HCT116 (cell line): ENCODE measurements around the gene C1orf21.

Experiments
- CTCF ChIP-seq, 3 experiments: fragments of 200-600 bp in 1 of 3; sonication (generic) in 1 of 3; IDR thresholded peaks in 2 of 3; conservative IDR thresholded peaks in 1 of 3; 2 replicates each; pipeline ENCODE4 v1.5.1; 2012 to 2017; ENCODE audit warnings: low read depth in 2 of 3, low read length in 2 of 3, antibody characterized with exemption in 1 of 3, borderline replicate concordance in 1 of 3, control low read depth in 1 of 3, mild to moderate bottlenecking in 1 of 3, mixed read lengths in 1 of 3, mixed run types in 1 of 3, moderate library complexity in 1 of 3; ENCODE audit not compliant: insufficient read depth in 1 of 3
- EGR1 ChIP-seq: IDR thresholded peaks from 2 replicates; pipeline ENCODE4 v1.6.1; 2012; ENCODE audit warnings: low read depth
- EZH2 ChIP-seq: fragments of 200-600 bp; sonication (generic); IDR thresholded peaks from 2 replicates; pipeline ENCODE4 v1.6.1; 2017; ENCODE audit warnings: antibody characterized with exemption, mixed run types
- POLR2A ChIP-seq: IDR thresholded peaks from 2 replicates; pipeline ENCODE4 v1.7.0; 2011; ENCODE audit warnings: borderline replicate concordance; ENCODE audit not compliant: insufficient read depth, insufficient read length; ENCODE audit errors: extremely low read depth
- SRF ChIP-seq: IDR thresholded peaks from 2 replicates; pipeline ENCODE4 v1.6.1; 2012; ENCODE audit warnings: low read depth
- TF ChIP-seq, protein P1 (sequence below): IDR thresholded peaks from 2 replicates; pipeline ENCODE4 v1.6.1; 2011; ENCODE audit warnings: mild to moderate bottlenecking, low read length, moderate library complexity; ENCODE audit not compliant: insufficient replicate concordance; ENCODE audit errors: extremely low read depth
- TF ChIP-seq, protein P2 (sequence below): IDR thresholded peaks from 2 replicates; pipeline ENCODE4 v1.6.1; 2012; ENCODE audit warnings: low read depth

- no peak for TF ChIP-seq POLR2A
- TF ChIP-seq CTCF (IDR thresholded peaks at IDR 0.05 in 2 of 3, conservative IDR thresholded peaks at IDR 0.05 in 1 of 3; ENCODE audit: borderline replicate concordance in 1 of 3, insufficient read depth in 1 of 3, low read depth in 2 of 3, low read length in 2 of 3): no peak
- no peak for TF ChIP-seq EZH2
- TF ChIP-seq SRF: no peak
- TF ChIP-seq, protein P1, sequence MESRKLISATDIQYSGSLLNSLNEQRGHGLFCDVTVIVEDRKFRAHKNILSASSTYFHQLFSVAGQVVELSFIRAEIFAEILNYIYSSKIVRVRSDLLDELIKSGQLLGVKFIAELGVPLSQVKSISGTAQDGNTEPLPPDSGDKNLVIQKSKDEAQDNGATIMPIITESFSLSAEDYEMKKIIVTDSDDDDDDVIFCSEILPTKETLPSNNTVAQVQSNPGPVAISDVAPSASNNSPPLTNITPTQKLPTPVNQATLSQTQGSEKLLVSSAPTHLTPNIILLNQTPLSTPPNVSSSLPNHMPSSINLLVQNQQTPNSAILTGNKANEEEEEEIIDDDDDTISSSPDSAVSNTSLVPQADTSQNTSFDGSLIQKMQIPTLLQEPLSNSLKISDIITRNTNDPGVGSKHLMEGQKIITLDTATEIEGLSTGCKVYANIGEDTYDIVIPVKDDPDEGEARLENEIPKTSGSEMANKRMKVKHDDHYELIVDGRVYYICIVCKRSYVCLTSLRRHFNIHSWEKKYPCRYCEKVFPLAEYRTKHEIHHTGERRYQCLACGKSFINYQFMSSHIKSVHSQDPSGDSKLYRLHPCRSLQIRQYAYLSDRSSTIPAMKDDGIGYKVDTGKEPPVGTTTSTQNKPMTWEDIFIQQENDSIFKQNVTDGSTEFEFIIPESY: no peak
- TF ChIP-seq, protein P2, sequence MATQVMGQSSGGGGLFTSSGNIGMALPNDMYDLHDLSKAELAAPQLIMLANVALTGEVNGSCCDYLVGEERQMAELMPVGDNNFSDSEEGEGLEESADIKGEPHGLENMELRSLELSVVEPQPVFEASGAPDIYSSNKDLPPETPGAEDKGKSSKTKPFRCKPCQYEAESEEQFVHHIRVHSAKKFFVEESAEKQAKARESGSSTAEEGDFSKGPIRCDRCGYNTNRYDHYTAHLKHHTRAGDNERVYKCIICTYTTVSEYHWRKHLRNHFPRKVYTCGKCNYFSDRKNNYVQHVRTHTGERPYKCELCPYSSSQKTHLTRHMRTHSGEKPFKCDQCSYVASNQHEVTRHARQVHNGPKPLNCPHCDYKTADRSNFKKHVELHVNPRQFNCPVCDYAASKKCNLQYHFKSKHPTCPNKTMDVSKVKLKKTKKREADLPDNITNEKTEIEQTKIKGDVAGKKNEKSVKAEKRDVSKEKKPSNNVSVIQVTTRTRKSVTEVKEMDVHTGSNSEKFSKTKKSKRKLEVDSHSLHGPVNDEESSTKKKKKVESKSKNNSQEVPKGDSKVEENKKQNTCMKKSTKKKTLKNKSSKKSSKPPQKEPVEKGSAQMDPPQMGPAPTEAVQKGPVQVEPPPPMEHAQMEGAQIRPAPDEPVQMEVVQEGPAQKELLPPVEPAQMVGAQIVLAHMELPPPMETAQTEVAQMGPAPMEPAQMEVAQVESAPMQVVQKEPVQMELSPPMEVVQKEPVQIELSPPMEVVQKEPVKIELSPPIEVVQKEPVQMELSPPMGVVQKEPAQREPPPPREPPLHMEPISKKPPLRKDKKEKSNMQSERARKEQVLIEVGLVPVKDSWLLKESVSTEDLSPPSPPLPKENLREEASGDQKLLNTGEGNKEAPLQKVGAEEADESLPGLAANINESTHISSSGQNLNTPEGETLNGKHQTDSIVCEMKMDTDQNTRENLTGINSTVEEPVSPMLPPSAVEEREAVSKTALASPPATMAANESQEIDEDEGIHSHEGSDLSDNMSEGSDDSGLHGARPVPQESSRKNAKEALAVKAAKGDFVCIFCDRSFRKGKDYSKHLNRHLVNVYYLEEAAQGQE: no peak
- no peak for TF ChIP-seq EGR1
Measured at GRCh38 chr1:184542291-184542690, 155.5 kb downstream of the C1orf21 start.
